Measurements from ENCODE around the gene SUPT3H.
"Not testable (repeated sequence)": the region's sequence is repeated elsewhere in the genome, so short reads cannot be mapped to it uniquely, and the experiment has no call there.

Gene SUPT3H

DNA sequence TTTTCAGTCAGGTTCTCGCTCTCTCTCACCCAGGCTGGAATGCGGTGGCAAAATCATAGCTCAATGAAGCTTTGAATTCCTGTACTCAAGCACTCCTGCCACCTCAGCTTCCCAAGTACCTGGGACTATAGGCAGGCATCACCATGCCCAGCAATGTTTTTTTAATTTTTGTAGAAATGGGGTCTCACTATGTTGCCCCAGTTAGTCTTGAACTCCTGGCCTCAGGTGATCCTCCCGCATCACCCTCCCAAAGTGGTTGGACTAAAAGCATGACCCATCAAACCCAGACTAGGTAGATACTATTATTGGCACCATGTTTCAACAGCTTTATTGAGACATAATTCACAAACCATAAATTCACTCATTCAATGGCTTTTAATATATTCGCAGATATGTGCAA lies 122.3 kb downstream of the SUPT3H start:
- DNase-seq (ENCODE audit: low read depth) = no peak

DNA sequence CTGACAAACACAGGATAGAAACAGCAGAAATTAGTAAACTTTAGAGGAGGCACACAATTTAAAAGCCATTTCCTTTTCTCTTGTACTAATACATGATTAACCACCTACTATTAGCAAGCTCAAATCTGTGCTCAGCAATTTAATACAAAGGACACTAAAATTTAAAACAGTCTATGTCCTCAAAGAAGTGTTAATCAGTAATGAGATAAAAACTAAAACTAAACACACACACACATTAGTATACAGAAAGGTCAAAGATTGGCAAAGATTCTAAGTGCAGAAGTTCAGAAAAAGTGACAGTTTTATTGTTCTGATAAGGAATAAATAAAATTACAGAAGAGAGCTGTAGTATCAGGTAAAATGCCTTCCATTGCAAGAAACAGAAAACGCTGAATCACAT lies 123.5 kb downstream of the SUPT3H start:
- DNase-seq (ENCODE audit: low read depth) = no peak

DNA sequence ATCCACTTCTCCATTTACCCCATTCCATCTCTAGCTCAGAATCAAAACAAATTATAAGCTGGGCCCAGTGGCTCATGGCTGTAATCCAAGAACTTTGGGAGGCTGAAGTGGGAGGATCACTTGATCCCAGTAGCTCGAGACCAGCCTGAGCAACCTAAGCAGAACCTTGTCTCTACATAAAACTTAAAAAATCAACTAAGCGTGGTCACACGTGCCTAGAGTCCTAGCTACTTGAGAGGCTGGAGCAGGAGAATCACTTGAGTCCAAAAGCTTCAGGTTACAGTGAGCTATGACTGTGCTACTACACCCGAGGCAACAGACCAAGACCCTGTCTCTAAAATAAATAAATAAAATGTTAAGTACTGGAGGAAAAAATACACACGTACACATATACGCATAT lies 124.3 kb downstream of the SUPT3H start:
- no peak for DNase-seq (ENCODE audit: low read depth)

DNA sequence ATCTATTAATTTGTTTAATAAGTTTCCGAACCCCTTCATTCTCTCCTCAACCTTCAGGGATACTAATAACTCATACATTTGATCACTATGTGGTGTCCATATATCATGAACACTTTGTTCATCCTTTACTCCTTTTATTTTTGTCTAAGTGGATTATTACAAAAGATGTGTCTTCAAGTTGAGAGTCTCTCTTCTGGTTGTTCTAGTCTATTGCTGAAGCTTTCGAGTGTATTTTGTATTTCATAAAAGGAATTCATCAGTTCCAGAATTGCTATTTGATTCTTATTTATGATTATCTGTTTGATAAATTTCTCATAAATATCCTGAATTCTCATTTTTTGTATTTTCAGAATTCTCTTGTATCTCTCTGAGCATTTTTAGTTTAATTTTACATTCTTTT lies 146.1 kb downstream of the SUPT3H start:
- DNase-seq (ENCODE audit: low read depth) = no peak

DNA sequence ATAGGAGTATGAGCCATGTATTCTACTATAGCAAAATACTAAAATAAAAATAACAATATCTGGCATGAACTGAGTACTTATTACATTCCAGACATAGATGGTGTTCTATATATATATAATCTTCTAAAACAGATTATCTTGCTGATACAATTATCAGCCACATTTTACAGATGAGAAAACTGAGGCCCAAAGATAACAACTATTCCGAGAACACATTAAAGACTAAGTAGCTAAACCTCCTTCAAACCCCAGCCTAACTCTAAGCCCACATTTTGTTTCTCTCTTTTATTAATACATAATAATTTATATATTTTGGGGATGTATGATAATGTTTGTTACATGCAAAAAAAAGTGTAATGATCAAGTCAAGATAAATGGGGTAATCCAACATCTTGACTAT lies 148.3 kb downstream of the SUPT3H start:
- no peak for DNase-seq (ENCODE audit: low read depth)

DNA sequence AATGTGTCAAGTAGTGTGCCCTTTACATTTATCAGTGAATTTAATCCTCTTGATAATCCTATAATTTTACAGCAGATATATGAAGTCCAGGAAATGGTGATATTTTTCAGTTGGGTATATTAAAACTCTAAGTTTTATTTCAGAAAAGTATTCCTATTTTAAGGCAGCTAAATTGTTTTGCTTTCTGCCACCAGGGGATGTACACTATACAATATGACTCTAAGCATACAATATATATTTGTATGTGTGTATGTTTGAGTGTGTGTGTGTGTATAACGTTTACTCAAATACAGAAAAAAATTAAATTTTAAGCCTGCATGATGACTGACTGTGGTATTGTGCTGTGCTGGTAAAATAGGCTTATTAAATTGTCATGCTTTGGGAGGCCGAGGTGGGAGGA lies 151.7 kb downstream of the SUPT3H start:
- no peak for DNase-seq (ENCODE audit: low read depth)

DNA sequence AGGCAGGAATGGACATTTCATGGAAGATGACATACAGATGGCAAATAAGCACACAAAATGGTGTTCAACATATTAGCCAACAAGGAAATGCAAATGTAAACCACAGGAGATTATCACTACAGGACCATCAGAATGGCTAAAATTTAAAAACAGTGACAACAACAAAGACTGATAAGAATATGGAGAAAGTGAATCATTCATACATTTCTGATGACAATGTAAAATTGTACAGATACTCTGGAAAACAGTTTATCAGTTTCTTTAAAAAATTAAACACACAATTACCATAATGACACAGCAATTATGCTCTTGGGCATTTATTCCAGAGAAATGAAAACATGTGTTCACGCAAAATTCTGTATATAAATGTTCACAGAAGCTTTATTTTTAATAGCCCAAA lies 155.4 kb downstream of the SUPT3H start:
- DNase-seq (ENCODE audit: low read depth) = no peak

DNA sequence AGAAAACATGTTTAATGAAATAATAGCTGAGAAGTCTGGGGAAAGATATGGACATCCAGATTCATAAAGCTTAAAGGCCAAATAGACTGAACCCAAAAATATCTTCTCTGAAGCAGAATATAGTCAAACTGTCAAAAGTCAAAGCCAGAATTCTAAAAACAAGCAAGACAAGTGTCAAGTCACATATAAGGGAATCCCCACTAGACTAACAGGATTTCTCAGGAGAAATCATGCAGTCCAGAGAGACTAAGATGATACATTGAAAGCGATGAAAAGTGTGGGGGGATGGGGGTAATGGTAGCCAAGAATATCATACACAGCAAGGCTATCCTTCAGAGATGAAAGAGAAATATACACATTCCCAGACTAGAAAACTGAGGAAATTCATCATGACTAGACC lies 162.0 kb downstream of the SUPT3H start:
- DNase-seq (ENCODE audit: low read depth) = no peak

DNA sequence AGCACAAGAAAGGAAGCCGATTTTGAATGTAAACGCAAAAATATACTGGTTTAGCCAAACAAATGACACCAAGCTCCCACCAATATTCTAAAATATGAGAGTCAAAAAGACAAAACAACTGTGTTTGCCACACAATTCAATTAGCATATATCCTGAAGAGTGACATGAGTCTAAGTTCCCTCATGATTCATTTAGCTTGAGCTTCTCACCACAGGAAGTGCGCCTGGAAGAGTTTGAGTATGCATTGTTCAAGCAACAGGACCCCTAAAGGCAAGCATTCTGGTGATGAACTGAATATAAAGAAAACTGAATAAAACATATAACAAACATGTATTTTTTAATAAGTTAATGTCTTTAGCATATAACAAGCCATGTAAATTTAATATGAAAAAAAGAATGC lies 164.8 kb downstream of the SUPT3H start:
- no peak for DNase-seq (ENCODE audit: low read depth)

DNA sequence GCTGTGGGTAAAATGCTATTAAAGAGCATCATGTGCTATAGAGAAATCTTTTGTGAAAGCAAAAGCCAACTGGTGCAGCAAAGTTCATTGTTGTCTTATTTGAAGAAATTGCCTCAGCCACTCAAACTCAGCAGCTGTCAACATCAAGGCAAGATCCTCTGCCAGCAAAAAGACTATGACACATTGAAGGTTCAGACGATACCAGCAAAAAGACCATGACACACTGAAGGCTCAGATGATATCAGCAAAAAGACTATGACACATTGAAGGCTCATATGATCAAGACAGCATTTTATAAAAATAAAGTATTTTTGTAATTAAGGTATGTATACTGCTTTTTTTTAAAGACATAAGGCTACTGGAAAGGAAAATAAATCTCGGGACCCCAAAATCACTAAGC lies 168.0 kb downstream of the SUPT3H start:
- DNase-seq (ENCODE audit: low read depth) = peak; percentile 37

DNA sequence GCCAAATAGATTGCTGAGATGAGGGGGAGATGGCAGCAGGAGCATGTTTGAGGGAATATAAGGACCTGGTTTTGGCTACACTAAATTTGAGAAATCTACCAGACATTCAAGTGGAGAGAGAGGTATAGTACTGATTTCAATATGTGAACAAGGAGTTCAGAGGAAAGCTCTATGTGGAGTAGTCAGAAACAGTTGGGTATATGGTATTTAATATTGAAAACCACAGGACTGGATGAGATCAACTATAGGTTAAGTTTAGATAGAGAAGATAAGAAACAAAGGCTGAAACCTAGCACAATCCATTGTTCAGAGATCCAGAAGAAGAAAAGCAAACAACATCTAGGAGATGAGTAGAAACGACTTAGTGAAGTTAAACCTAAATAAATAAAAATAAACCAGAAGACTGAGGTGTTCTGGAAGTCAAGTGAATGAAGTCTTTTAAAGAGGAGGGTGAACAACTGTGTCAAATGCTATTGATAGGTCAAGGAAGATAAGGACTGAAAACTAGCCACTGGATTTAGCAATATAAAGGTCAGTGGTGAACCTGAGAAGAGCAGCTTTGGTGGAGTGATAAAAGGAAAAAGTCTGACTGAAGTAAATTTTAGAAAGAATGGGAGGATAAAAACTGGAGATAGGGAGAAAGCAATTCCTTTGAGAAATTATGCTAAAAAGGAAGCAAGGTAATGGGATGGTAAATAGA lies 170.8 kb downstream of the SUPT3H start:
- DNase-seq (ENCODE audit: low read depth) = no peak

DNA sequence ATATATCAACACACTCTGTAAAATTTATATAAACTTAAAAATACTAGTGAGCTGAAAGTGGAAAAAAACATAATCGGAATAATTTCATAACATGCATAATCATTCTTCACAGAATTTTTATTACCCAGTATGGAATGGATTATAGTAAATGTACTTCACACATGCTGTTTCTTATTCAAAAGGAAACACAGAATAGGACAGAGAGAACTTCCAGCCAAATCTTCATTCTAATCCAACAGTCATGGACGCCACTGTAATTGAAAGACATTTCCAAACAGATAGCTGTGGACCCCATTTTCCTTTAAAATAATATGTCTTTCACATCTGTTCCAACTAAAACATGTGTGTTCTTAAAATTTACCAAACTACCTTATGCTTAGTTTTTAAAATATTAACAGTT lies 176.2 kb downstream of the SUPT3H start:
- no peak for DNase-seq (ENCODE audit: low read depth)

DNA sequence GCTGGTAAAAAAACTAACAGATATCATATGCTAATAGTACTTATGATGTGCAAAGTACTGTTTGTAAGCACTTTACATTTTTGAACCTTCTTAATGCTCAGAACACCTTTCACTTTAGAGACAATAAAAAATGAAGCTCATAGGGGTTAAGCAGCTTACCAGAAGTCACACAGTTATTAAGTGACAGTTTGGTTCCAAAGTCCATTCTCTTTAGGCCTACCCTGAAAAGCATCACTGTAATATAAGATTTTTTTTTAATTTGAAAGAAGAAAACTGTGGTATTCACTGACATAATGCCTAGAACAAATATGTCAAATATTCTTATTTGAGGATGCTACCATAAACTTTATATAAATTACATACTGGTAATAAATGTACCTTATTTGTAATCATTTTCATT lies 177.2 kb downstream of the SUPT3H start:
- no peak for DNase-seq (ENCODE audit: low read depth)

DNA sequence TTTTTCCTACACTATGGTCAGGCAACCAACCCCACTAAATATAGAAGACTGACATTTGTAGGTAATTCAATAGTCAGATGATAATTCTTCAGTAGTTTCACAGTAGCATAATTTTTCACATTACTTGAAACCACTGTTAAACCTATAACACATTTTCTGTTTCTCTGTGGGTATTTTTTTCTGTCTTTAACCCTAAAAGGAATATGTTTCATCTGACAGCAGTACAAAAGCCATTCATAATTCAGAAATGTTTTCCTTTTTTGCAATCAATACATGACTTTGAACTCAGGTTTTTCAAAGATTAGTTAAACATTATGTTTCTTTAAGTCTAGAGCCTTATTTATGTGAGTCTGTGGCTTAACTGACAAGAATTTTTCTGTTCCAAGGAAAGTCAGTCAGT lies 178.2 kb downstream of the SUPT3H start:
- no peak for DNase-seq (ENCODE audit: low read depth)

DNA sequence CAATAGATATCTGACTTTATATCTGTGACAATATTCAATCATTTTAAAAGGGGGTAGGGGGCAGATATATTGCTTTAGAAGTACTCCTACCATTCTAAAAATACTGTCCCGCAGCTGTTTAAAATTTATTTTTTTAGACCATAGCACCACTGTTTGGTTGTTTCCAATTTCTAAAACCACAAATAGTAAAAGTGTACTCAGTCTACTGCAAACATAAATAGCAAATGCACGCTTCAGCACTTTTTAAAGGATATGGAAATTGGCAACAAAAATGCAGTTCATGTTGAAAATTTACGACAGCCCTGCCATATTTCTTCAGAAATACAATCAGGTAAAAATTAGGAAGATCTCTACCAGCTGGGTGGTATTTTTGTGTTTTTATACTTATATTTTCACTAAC lies 181.6 kb downstream of the SUPT3H start:
- no peak for DNase-seq (ENCODE audit: low read depth)

DNA sequence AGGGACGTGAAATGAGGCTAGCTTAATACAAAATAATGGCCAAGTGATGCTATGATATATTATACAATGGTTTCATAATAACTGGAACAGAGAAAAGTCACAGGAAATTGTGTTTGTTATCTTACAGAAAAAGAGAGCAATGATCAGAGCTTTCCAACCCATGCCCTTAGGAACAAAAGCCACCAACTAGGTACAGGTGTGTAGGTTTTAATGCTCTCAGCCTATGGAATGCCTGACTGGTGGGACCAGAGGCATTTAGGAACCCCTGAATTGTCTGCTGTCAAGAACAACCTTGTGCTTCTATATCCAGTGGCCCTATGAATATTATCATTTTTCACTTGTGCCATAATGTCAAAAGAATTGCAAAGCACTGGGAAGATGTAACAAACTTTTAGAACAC lies 182.6 kb downstream of the SUPT3H start:
- DNase-seq (ENCODE audit: low read depth) = no peak

DNA sequence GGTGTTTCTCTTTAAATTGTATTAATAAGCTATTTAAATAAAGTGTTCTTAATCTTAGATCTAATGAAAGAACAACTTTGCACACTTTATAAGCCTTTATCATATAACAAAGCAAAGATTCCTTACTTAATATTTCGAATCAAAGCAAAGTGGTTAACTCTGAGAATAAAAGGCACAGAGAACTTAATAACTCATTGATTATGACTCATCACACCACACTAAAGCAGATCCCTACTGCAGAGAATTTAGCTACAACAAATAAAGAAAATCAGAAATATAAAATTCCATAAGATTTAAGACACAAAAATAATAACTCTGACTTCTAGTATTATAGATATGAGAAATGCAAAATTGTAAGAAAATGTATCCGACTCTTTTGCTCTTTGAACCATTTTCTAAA lies 185.2 kb downstream of the SUPT3H start:
- DNase-seq (ENCODE audit: low read depth) = no peak

DNA sequence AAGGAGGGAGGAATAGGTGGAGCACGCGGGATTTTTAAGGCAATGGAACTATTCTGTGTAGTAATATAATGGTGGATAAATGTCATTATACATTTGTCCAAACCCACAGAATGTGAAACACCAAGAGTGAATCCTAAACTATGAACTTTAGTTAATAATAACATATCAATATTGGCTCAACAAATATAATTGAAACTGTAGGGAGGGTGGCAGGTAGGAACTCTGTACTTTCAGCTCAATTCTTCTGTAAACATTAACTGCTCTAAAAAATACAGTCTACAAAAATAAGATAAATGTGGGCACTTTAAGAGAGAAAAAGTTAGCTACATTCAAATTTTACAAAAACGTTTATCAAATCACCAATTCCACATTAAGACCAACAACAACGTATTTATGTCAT lies 186.3 kb downstream of the SUPT3H start:
- DNase-seq (ENCODE audit: low read depth) = no peak

DNA sequence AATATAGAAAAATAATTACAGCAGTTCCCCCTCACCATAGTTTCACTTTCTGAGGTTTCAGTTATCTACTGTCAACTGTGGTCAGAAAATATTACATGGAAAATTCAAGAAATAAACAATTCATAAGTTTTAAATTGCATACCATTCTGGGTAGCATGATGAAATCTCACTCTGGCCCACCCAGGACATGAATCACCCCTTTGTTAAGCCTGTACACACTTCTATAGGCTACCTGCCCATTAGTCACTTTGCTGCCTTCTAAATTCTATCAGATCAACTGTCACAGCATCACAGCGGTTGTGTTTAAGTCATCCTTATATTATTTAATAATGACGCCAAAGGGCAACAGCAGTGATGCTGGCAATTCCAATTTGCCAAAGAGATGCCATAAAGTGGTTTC lies 189.9 kb downstream of the SUPT3H start:
- DNase-seq (ENCODE audit: low read depth) = no peak

DNA sequence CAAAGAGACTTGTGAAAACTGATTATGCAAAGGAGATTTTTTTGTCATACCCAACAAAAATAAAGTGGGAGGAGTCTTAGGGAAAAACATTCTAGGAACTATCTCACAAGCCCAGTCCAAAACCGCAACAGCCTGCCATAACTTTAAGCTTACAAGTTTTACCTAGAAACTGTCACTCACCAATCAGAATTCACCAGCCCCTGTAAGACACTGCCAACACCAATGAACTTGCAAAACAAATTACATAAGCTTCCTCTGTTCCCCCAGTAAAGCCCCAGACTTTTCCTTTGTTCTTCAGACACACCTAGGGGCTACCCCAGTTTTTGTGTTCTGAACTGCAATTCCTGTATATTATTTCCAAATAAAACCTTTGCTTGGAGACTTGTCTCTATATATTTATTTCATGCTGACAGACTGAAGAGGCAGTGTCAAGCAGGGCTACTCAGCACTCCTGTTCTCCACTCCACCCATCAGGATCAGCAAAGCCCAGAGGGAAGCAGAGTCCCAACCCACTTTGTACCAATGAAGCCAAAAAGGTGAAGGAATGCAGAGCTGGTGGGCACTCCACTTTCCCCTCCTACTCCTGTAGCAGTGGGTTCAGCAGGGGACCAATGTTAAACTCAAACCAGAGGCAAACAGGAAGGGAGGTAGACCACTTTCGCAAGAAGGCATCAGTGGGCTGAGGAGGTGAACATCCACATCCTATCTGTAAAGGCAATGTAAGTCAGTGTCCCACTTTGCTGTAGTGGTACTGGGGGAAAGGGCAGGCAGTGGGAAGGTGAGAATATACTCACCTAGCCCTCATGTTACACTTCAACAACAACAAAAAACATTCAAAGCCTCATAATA lies 192.1 kb downstream of the SUPT3H start:
- DNase-seq (ENCODE audit: low read depth) = no peak

DNA sequence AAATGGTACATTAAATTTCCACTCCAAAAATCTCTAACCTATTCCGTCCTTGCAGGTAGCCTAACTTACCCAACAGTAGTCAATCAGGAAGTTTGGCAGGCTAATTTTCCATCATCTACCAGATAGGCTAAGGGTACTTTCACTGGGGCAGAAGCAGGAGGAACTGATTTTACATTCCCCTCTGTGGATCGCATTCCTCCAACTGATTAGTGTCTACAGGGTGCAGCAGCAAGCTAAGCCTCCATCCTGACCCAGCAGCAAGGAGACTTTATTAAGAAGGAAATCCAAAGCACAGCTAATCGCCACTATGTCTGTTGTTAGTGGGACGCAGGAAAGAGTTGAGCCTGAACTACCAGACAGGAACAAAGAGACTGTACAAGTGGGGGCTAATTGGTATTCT lies 192.8 kb downstream of the SUPT3H start:
- no peak for DNase-seq (ENCODE audit: low read depth)

DNA sequence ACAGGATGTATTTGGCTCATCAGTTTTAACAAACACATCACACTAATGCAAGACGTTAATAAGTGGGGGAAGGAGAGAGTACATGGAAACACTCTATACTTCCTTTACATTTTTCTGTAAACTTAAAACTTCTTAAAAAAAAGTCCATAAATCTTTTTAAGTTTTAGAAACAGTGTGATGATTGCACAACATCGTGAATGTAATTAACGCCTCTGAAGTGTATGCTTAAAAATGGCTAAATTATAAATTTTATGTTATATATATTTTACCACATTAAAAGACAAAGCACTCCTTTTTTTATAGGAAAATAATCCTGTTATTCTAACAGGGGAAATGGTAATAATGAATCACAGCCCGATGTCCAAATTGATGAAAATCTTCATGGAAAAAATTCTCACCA lies 193.7 kb downstream of the SUPT3H start:
- no peak for DNase-seq (ENCODE audit: low read depth)

DNA sequence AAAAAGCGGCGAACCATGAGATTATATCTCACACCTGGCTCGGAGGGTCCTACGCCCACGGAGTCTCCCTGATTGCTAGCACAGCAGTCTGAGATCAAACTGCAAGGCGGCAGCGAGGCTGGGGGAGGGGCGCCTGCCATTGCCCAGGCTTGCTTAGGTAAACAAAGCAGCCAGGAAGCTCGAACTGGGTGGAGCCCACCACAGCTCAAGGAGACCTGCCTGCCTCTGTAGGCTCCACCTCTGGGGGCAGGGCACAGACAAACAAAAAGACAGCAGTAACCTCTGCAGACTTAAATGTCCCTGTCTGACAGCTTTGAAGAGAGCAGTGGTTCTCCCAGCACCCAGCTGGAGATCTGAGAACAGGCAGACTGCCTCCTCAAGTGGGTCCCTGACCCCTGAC lies 201.4 kb downstream of the SUPT3H start:
- not testable (repeated sequence) for DNase-seq (ENCODE audit: low read depth)

DNA sequence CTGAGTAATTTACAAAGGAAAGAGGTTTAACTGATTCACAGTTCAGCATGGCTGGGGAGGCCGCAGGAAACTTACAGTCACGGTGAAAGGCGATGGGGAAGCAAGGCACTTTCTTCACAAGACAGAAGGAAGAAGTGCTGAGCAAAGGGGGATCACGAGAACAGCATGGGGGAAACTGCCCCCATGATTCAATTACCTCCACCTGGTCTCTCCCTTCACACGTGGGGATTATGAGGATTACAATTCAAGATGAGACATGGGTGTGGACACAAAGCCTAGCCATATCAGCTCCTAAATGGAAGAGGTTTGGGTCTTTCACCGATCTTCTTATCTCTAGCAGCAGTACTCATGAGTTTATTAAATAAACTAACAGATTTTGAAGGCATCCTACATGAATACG lies 202.5 kb downstream of the SUPT3H start:
- DNase-seq (ENCODE audit: low read depth) = no peak
